ENCODE data around the gene IMMP2L.

GRCh38 chr7:110870926-110871325 lies 691.4 kb downstream of the IMMP2L start:
- peak; percentile 29 for TF ChIP-seq CTCF (IDR thresholded peaks at IDR 0.05)
- no peak for TF ChIP-seq EZH2 (IDR thresholded peaks at IDR 0.05)
